ENCODE data around the gene COQ6. TPM values are rescaled to one million over a fixed set of nuclear protein-coding genes. Genes with fewer than 3 reads are reported as not detected.
"Not testable (repeated sequence)": the region's sequence is repeated elsewhere in the genome, so short reads cannot be mapped to it uniquely, and the experiment has no call there.

COQ6 gene
- total RNA-seq, result 10 to 100 TPM; 20.9 to 22.1 TPM
- polyA plus RNA-seq, result 18.5 TPM

GRCh38 chr14:73949752-73950734, at the start of gene COQ6, which contains the start of gene FAM161B:
Gene COQ6, plus strand, starts transcription at chr14:73950302. Its CDS starts 31 bp downstream, at chr14:73950333.
Gene FAM161B, minus strand, starts transcription at chr14:73950094. Its CDS starts 68 bp downstream, at chr14:73950026.
- peak within 1 kb of the TSS; percentile 94 to 99 (median 97) for H3K4me3 Mint-ChIP-seq
- no peaks in the 10 kb centered on the region for H3K9me3 Mint-ChIP-seq
- H3K27ac Mint-ChIP-seq, result peak within 1 kb of the TSS; percentile 94 to 99 (median 98)

GRCh38 chr14:73903028-73903427, 47.1 kb upstream of the COQ6 start:
- Histone ChIP-seq H3K9me3 (ENCODE audit: low read length) (no peaks in the 10 kb centered on the region), H3K27ac (ENCODE audit: low read depth, low read length) (no peak overlapping the region), H3K36me3 (ENCODE audit: insufficient read depth, low read length) (peaks cover 42% of the 10 kb centered on the region), H3K4me3 (ENCODE audit: low read length) (no peak overlapping the region), H3K4me1 (ENCODE audit: insufficient read depth, low read length) (no peaks in the 10 kb centered on the region), H3K27me3 (ENCODE audit: insufficient read depth, low read length, poor library complexity, severe bottlenecking) (no peaks in the 10 kb centered on the region)
- DNase-seq, result no peak
- Mint-ChIP-seq H3K4me1 (no peaks in the 10 kb centered on the region), H3K9me3 (no peaks in the 10 kb centered on the region), H3K27ac (peak overlapping the region in 1 of 8 donors; percentile 26), H3K36me3 (peaks cover 4 to 81% (median 16%) of the 10 kb centered on the region in 3 donors), H3K4me3 (no peak overlapping the region), H3K27me3 (peaks cover 0 to 2% of the 10 kb centered on the region in 2 donors)
- ChIA-PET POLR2A (no interaction called here), CTCF (no interaction called here)

More at GRCh38 chr14:73949752-73950734, at the start of gene COQ6, which contains the start of gene FAM161B:
- H3K36me3 ChIP-seq (ENCODE audit: insufficient read depth, low read length), result no peaks in the 10 kb centered on the region
- Mint-ChIP-seq H3K36me3 (peaks cover 0 to 31% (median 3%) of the 10 kb centered on the region in 3 donors), H3K27me3 (no peaks in the 10 kb centered on the region), H3K4me1 (peaks cover 15 to 38% (median 34%) of the 10 kb centered on the region in 3 donors)
- no peaks in the 10 kb centered on the region for H3K27me3 ChIP-seq (ENCODE audit: insufficient read depth, low read length, poor library complexity, severe bottlenecking)
- ChIA-PET CTCF (interaction anchor here (1.0 kb wide), 1 partner anchor 11 kb away, joined by 3 read pairs; no protein-coding TSS in a partner anchor), POLR2A (interaction anchor here (0.7 to 1.3 kb wide), 4 partner anchors 69 to 164 kb away, joined by 3 to 5 read pairs (median 4); partner anchors contain the start of genes ALDH6A1, BBOF1, ENTPD5 and PTGR2)
- peak within 1 kb of the TSS; percentile 99 for H3K4me3 ChIP-seq (ENCODE audit: low read length)
- peak within 1 kb of the TSS; percentile 94 for H3K27ac ChIP-seq (ENCODE audit: low read depth, low read length)
- peaks cover 6% of the 10 kb centered on the region for H3K4me1 ChIP-seq (ENCODE audit: insufficient read depth, low read length)
- H3K9me3 ChIP-seq (ENCODE audit: low read length), result no peaks in the 10 kb centered on the region
- DNase-seq, result peak; percentile 88 to 96 (median 94)

- H3K4me3 ChIP-seq (ENCODE audit: low read length), result no peak overlapping the region
- no peak overlapping the region for H3K27ac ChIP-seq (ENCODE audit: low read depth, low read length)
- Mint-ChIP-seq H3K36me3 (peaks cover 38 to 85% (median 45%) of the 10 kb centered on the region in 3 donors), H3K27ac (peak overlapping the region in 5 of 8 donors; percentile 12 to 78 (median 55)), H3K4me1 (peaks cover 6 to 10% (median 7%) of the 10 kb centered on the region in 3 donors), H3K4me3 (no peak overlapping the region), H3K9me3 (peaks cover 0 to 9% (median 2%) of the 10 kb centered on the region in 5 donors), H3K27me3 (peaks cover 0 to 2% of the 10 kb centered on the region in 2 donors)
- H3K36me3 ChIP-seq (ENCODE audit: insufficient read depth, low read length), result peaks cover 41% of the 10 kb centered on the region
- ChIA-PET CTCF (no interaction called here), POLR2A (no interaction called here)
- DNase-seq, result no peak
- H3K4me1 ChIP-seq (ENCODE audit: insufficient read depth, low read length), result no peaks in the 10 kb centered on the region
- no peaks in the 10 kb centered on the region for H3K27me3 ChIP-seq (ENCODE audit: insufficient read depth, low read length, poor library complexity, severe bottlenecking)
- H3K9me3 ChIP-seq (ENCODE audit: low read length), result no peaks in the 10 kb centered on the region
These were observed 40.4 kb upstream of the COQ6 start for GRCh38 chr14:73909681-73910080.

- Mint-ChIP-seq H3K36me3 (peaks cover 32 to 75% (median 46%) of the 10 kb centered on the region in 3 donors), H3K27me3 (no peaks in the 10 kb centered on the region), H3K4me1 (peaks cover 9 to 16% (median 10%) of the 10 kb centered on the region in 3 donors), H3K4me3 (no peak overlapping the region), H3K9me3 (peaks cover 0 to 9% (median 2%) of the 10 kb centered on the region in 5 donors), H3K27ac (no peak overlapping the region)
- no peaks in the 10 kb centered on the region for H3K27me3 ChIP-seq (ENCODE audit: insufficient read depth, low read length, poor library complexity, severe bottlenecking)
- H3K4me1 ChIP-seq (ENCODE audit: insufficient read depth, low read length), result no peaks in the 10 kb centered on the region
- H3K36me3 ChIP-seq (ENCODE audit: insufficient read depth, low read length), result peaks cover 31% of the 10 kb centered on the region
- no peak for DNase-seq
- H3K27ac ChIP-seq (ENCODE audit: low read depth, low read length), result no peak overlapping the region
- ChIA-PET CTCF (no interaction called here), POLR2A (no interaction called here)
- H3K9me3 ChIP-seq (ENCODE audit: low read length), result no peaks in the 10 kb centered on the region
- no peak overlapping the region for H3K4me3 ChIP-seq (ENCODE audit: low read length)
These were observed 36.8 kb upstream of the COQ6 start for GRCh38 chr14:73913256-73913655.

GRCh38 chr14:73916324-73916723, 33.8 kb upstream of the COQ6 start:
- ChIA-PET POLR2A (no interaction called here), CTCF (no interaction called here)
- H3K9me3 ChIP-seq (ENCODE audit: low read length), result no peaks in the 10 kb centered on the region
- H3K4me1 ChIP-seq (ENCODE audit: insufficient read depth, low read length), result no peaks in the 10 kb centered on the region
- peaks cover 25% of the 10 kb centered on the region for H3K36me3 ChIP-seq (ENCODE audit: insufficient read depth, low read length)
- Mint-ChIP-seq H3K4me3 (no peak overlapping the region), H3K4me1 (peaks cover under 1 to 11% (median 3%) of the 10 kb centered on the region in 3 donors), H3K27ac (peak overlapping the region in 5 of 8 donors; percentile 16 to 76 (median 69)), H3K36me3 (peaks cover 16 to 76% (median 26%) of the 10 kb centered on the region in 3 donors), H3K9me3 (peaks cover 0 to 9% (median 2%) of the 10 kb centered on the region in 5 donors), H3K27me3 (no peaks in the 10 kb centered on the region)
- H3K27me3 ChIP-seq (ENCODE audit: insufficient read depth, low read length, poor library complexity, severe bottlenecking), result no peaks in the 10 kb centered on the region
- no peak overlapping the region for H3K27ac ChIP-seq (ENCODE audit: low read depth, low read length)
- DNase-seq, result no peak
- H3K4me3 ChIP-seq (ENCODE audit: low read length), result no peak overlapping the region

GRCh38 chr14:73919457-73919856, 30.6 kb upstream of the COQ6 start:
- H3K36me3 ChIP-seq (ENCODE audit: insufficient read depth, low read length), result peaks cover 37% of the 10 kb centered on the region
- H3K9me3 Mint-ChIP-seq; H3K27me3 Mint-ChIP-seq; DNase-seq; H3K27ac ChIP-seq (ENCODE audit: low read depth, low read length); H3K9me3 ChIP-seq (ENCODE audit: low read length); H3K27me3 ChIP-seq (ENCODE audit: insufficient read depth, low read length, poor library complexity, severe bottlenecking); POLR2A ChIA-PET; H3K4me3 Mint-ChIP-seq; H3K4me3 ChIP-seq (ENCODE audit: low read length); H3K4me1 ChIP-seq (ENCODE audit: insufficient read depth, low read length): not testable (repeated sequence)
- CTCF ChIA-PET, result interaction anchor here (1.1 to 1.4 kb wide), 2 partner anchors 9 to 15 kb away, joined by 3 to 4 read pairs; no protein-coding TSS in a partner anchor
- Mint-ChIP-seq H3K27ac (peak overlapping the region in 1 of 8 donors; percentile 76), H3K4me1 (peaks cover 2 to 11% (median 4%) of the 10 kb centered on the region in 3 donors), H3K36me3 (peaks cover 4 to 81% (median 9%) of the 10 kb centered on the region in 3 donors)

GRCh38 chr14:73924337-73924736, 25.8 kb upstream of the COQ6 start:
- CTCF ChIA-PET, result no interaction called here
- H3K27ac ChIP-seq (ENCODE audit: low read depth, low read length), result no peak overlapping the region
- no peaks in the 10 kb centered on the region for H3K27me3 Mint-ChIP-seq
- H3K27me3 ChIP-seq (ENCODE audit: insufficient read depth, low read length, poor library complexity, severe bottlenecking), result no peaks in the 10 kb centered on the region
- POLR2A ChIA-PET, result interaction anchor here (0.7 kb wide), 1 partner anchor 47 kb away, joined by 3 read pairs; no protein-coding TSS in a partner anchor
- H3K4me1 Mint-ChIP-seq, result peaks cover 0 to 4% (median 3%) of the 10 kb centered on the region in 3 donors
- no peak for DNase-seq
- peaks cover 54% of the 10 kb centered on the region for H3K36me3 ChIP-seq (ENCODE audit: insufficient read depth, low read length)
- H3K4me1 ChIP-seq (ENCODE audit: insufficient read depth, low read length), result no peaks in the 10 kb centered on the region
- H3K4me3 ChIP-seq (ENCODE audit: low read length), result no peak overlapping the region
- no peak overlapping the region for H3K4me3 Mint-ChIP-seq
- H3K27ac Mint-ChIP-seq, result peak overlapping the region in 1 of 8 donors; percentile 11
- H3K9me3 ChIP-seq (ENCODE audit: low read length), result no peaks in the 10 kb centered on the region
- no peaks in the 10 kb centered on the region for H3K9me3 Mint-ChIP-seq
- peaks cover 9 to 92% (median 11%) of the 10 kb centered on the region in 3 donors for H3K36me3 Mint-ChIP-seq
